Ramos (cell line): ENCODE data around the gene ZBTB37.
"Not testable (repeated sequence)": the region's sequence is repeated elsewhere in the genome, so short reads cannot be mapped to it uniquely, and the experiment has no call there.

Source experiments
- in situ Hi-C: fragments of 300-500 bp; cut with MboI; formaldehyde crosslinking; loops from one replicate; pipeline ENCODE4 v1.14.3; 2022; ENCODE audit warnings: low sequenced_read_pairs; ENCODE audit not compliant: unreplicated experiment

The ZBTB37 gene

GRCh38 chr1:173889885-173890284 lies 21.7 kb downstream of the ZBTB37 start:
- in situ Hi-C loops, result no loop called here

DNA sequence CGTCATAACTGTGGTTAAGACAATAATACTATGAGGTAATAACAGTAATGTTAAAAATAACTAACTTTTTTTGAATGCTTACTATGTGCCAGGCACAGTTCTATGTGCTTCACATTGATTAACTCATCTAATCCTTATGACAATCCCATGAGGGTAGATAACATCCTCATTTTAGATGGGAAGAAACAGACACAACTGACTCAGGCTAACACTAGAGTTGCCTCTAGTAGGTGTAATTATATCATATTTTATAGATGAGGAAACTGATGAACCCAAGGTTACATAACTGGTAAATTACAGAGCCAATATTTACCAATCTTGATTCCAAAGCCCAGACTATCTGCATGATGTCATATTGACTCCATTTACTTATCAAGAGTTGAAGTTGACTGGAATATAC lies 25.4 kb downstream of the ZBTB37 start:
- in situ Hi-C loops, result no loop called here

GRCh38 chr1:173894189-173894588 lies 26.0 kb downstream of the ZBTB37 start:
- in situ Hi-C loops, result no loop called here

- in situ Hi-C loops, result no loop called here
Measured at GRCh38 chr1:173900427-173900826, 32.2 kb downstream of the ZBTB37 start.

DNA sequence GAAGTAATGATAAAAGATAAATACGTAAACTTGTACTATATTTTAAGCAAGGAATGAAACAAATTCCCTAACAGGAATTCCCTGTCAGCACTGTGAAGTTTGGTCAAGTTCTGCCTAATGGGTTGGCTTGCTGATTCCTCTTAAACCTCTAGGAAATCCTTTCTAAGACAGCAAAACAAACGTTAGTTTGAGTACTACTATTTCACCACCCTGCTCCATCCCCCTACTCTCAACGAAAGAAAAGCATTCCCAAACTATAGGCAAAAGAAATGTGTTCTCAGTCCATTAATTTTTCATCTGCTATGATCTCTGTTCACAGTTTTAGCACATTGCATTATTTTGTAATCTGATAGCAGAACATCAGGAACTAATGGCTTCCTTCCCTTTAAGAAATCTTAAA lies 32.8 kb downstream of the ZBTB37 start:
- in situ Hi-C loops, result no loop called here

DNA sequence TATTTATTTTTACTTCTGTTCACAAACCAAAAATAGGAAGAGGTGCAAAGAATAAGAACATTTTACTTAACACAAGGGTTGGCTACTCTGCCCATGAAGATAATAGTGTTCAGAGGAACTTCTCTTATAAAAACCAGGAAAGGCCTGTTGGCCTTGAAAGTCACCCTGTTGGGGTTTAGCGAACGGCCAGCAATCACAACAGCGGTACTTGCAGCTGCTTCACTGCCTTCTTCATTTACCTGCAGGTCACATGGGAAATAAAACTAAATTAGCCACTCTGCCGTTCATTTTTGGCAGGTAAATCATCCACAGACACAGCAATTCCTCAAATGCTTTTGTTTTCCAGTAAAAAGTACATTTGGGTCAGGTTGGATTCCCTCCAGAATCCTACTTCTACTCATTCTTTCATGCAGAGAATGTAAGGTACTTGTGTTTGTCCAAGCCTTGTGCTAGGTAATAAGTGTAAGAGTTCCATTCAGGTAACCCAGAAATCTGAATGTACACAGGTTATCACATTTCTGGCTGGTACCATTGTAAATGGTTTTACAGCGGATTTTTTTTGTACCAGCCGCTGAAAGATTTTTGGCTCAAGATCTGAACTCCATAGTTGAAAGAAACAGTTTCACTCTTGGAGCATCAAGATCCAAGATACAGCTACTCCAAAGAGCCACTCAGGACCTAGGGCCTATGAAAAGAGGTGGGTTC lies 35.8 kb downstream of the ZBTB37 start:
- in situ Hi-C loops, result no loop called here

- in situ Hi-C loops, result no loop called here
Measured at GRCh38 chr1:173913111-173913510, 44.9 kb downstream of the ZBTB37 start.

- in situ Hi-C loops, result no loop called here
Measured at GRCh38 chr1:173914366-173914871, 46.2 kb downstream of the ZBTB37 start.

DNA sequence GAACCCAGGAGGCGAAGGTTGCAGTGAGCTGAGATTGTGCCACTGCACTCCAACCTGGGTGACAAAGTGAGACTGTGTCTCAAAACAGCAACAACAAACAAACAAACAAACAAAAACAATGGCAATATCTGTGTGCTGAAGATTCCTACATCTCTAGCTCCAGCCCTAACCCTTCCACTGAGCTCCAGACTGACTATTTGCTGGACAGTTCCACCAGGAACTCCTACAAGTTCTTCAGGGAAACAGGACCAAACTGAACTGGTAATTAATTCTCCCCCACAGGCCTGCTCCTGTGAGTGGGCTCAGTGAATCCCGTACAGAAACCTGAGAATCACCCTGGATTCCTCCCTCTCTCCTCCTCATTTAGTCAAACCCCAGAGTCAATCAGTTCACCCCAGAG lies 47.4 kb downstream of the ZBTB37 start:
- in situ Hi-C loops, result no loop called here

DNA sequence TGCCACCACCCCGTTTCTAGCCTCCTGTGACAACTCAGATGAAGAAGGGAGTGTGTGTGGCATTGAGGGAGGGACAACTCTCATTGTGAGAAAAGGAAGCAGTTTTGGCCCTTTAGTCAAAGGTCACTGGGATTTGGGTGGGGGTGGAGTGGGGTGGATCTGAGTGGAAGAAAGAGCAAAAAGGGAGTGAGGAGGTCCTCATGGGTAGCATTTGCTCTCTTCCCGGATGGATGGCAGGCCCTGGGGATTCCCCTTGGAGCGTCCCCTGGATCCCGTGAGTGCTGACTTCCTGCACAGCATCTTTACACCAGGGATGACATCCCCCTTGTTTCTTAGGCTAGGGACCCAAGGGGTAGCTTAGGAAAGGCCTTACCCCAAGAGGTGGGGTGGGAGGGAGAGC lies 48.5 kb downstream of the ZBTB37 start:
- in situ Hi-C loops, result no loop called here

GRCh38 chr1:173917149-173917548 lies 49.0 kb downstream of the ZBTB37 start, which contains the start of gene SERPINC1:
SERPINC1 (minus strand) TSS chr1:173917327; CDS start chr1:173917259, 68 bp downstream.
- in situ Hi-C loops, result no loop called here

GRCh38 chr1:173917635-173918493 lies 49.7 kb downstream of the ZBTB37 start:
- in situ Hi-C loops, result no loop called here

DNA sequence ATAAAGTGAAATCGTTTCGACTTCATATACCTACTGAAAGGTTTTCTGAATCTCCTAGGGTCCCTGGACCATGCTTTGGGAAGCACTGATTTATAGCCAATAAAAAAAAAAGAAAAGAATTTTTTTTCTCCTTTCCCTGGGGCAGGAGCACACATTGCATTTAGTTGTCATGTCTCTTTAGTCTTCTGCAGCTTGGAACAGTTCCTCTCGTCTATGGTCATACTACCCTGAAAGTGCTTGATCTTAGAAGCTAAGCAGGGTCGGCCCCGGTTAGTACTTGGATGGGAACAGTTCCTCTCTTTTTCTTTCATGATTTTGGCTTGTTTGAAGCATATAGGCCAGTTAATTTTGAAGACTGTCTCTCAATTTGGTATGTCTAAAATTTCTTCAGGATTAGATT lies 52.7 kb downstream of the ZBTB37 start:
- in situ Hi-C loops, result no loop called here

DNA sequence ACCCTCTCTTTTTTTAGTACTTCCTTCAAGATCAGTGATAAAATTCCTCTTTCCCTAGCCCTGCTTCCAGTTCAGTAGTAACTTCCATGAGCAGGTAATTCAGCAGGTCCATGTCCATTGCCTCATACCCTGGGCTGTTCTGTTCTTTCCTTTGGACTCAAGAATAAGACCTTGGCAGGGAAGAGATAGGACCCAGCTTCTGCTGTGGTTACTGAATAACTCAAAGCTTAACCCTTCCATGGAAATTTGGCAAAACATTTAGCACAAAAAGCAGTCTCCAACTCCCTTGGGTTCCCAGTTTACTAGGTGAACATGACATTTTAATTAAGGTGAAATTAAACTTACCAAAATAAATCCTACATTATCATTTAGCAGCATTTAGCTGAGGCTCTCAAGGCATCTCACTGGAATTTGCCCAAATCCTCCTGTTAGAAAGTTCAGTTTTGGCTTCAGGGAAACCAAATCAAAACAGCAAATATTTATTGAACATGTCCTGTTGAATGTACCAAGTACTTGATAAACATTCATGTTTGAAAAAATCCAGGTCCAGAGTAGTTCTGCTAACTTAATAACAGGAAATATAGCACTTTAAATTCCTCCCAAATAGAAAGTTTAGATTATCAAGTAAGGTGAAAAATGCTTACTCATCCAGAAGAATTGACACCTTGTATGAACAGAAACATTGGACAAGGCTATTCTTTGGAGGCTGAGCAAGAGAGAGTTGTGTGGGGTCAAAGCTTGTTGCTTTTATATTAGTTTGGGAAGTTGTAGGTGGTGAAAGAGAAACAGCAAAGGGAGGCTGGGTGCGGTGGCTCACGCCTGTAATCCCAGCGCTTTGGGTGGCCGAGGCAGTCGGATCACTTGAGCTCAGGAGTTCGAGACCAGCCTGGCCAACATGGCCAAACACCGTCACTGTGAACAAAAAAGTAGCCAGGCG lies 57.4 kb downstream of the ZBTB37 start:
- in situ Hi-C loops, result no loop called here

DNA sequence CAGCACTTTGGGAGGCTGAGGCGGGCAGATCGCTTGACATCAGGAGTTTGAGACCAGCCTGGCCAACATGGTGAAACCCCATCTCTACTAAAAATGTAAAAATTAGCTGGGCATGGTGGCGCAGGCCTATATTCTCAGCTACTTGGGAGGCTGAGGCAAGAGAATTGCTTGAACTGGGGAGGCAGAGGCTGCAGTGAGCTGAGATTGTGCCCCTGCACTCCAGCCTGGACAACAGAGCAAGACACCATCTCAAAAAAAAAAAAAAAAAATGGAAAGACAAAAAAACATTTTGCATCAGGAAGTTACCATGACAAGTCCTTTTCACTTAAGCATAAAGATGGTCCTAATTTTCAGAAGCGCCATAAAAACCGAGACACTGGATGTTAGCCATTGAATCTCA lies 62.4 kb downstream of the ZBTB37 start:
- in situ Hi-C loops, result not testable (repeated sequence)

DNA sequence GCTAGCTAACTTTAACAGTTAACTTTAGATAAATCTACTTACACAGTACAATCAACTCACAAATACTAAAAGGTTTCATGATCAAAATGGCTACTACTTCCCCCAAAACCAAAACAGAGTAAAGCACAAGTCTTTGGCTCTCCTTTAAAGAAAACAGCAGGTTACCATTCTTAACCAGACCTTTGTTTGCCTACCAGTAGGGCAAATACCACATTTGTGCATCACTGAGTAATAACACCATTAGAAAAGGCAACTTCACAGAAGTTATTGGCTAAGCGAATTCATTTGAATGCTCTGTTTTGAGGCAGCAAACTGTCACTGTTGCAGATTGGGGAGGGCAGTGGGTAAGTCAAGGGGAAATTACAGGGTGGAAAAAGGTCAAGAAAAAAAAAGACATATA lies 66.3 kb downstream of the ZBTB37 start:
- in situ Hi-C loops, result no loop called here

- in situ Hi-C loops, result no loop called here
Measured at GRCh38 chr1:173937062-173937461, 68.9 kb downstream of the ZBTB37 start.

- in situ Hi-C loops, result no loop called here
Measured at GRCh38 chr1:173946380-173946921, 78.3 kb downstream of the ZBTB37 start.

GRCh38 chr1:173948594-173948993 lies 80.4 kb downstream of the ZBTB37 start:
- in situ Hi-C loops, result no loop called here
